HG02943 (cell line): Measurements from ENCODE around the gene MASTL.
"Not testable (repeated sequence)": the region's sequence is repeated elsewhere in the genome, so short reads cannot be mapped to it uniquely, and the experiment has no call there.

Source experiments
- ATAC-seq: cut with Tn5 transposase; IDR thresholded peaks from one replicate; pipeline ENCODE4 v1.9.1; 2021; ENCODE audit warnings: mild to moderate bottlenecking, low read depth, moderate library complexity; ENCODE audit not compliant: unreplicated experiment

The MASTL gene

GRCh38 chr10:27155066-27155754 is at the start of gene MASTL:
MASTL (plus strand) TSS chr10:27155352; CDS start chr10:27155427, 75 bp downstream.
- ATAC-seq = peak; percentile 76

GRCh38 chr10:27108165-27108564 is 47.0 kb upstream of the MASTL start:
- no peak for ATAC-seq

DNA sequence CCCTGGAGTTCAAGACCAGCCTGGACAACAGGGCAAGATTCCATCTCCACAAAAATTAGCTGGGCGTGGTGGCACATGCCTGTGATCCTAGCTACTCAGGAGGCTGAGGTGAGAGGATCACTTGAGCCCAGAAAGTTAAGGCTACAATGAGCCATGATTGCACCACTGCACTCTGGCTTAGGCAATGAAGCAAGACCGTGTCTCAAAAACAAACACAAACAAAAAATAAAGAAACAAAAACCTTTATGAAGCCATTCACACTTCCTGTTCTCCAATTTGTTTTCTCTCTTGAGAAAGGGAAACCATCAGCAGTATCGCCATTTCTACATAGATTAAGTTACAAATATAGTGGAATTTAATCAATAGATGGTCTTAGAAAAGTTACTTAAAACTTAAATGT is 20.8 kb upstream of the MASTL start:
- ATAC-seq = no peak

DNA sequence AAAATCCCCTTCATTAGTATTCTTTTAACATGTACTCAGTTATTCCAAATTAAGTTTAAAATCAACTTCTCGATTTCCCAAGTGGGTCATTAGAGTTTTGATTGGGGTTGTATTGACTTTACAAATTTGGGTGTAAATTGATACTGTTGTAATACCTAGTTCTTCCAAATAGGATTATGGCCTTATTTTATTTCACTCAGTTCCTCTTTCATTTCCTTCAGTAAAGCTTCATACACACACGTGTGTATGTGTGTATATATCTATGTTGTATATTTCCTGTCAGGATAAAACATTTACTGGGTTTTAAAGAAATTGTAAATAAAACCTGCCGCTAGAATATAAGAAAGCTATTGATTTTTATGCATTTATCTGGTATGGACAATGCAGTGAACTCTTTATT is 16.9 kb upstream of the MASTL start:
- no peak for ATAC-seq

DNA sequence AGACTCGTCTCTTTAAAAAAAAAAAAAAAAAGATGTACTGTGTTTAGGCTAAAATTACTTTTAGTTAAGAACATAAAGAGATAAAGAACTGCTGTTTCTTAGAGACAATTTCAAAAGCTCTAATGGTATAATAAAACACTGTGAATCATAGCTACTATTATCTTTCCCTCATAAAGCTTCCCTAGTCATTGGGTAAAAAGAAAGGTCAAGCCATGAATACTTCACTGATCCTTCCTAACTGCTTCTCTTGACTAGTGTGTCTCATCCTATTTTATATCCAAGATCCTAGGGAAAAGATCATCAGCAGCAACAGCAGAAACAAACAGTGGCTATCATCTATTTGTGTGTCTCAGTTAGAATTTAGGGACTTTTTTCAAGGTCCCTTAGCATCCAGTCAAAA is 11.5 kb upstream of the MASTL start:
- ATAC-seq = no peak

GRCh38 chr10:27145937-27146336 is 9.2 kb upstream of the MASTL start:
- no peak for ATAC-seq

DNA sequence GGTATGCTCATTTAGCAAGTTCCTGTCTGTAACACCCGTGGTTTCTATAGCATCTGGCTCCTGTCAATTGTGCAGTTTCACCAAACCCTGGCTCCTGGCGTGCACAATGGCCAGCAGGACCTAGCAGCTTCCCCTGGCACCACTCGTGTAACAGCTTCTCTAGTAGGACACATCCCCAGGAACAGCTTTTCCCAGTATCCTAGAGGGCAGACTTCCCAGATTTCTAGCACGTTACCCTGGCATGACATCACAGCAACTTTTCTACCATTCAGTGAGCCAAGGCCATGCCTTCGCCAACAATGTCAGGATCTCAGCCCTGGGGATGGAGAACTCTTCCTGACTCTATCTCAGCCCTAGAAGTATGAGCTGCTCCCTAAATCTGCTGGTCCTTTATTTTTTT is 7.5 kb upstream of the MASTL start:
- no peak for ATAC-seq

GRCh38 chr10:27150261-27150660 is 4.9 kb upstream of the MASTL start:
- ATAC-seq = no peak

- no peak for ATAC-seq
Measured at GRCh38 chr10:27152687-27153086, 2.5 kb upstream of the MASTL start.

- ATAC-seq = no peak
Measured at GRCh38 chr10:27153329-27153728, 1.8 kb upstream of the MASTL start.

DNA sequence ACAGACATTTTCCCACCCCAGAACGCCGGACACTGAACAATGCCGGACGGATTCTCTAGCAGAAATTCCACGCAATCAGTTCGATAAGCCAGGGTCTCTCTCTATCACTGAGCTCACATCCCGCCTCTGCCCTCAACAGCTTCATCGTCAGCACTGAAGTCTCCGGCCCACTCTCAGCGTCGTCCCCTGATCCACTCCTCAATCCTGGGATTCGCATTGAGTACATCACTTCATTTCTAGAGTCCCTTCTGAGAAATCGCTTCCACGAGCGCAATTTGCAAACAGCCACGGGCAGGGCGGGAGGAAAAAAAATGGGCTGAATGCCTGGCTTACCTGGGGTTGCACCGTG is 1.3 kb upstream of the MASTL start:
- peak; percentile 6 for ATAC-seq

DNA sequence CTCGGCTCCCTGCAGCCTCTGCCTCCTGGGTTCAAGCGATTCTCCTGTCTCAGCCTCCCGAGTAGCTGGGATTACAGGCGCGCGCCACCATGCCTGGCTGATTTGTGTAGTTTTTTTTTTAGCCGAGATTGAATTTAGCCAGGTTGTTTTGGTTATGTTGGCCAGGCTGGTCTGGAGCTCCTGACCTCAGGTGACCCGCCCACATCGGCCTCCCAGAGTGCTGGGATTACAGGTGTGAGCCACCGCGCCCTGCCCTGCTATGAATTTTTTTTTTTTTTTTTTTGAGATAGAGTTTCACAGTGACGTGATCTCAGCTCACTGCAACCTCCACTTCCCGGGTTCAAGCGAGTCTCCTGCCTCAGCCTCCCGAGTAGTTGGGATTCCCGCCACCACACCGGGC is 1.4 kb downstream of the MASTL start:
- ATAC-seq = not testable (repeated sequence)

DNA sequence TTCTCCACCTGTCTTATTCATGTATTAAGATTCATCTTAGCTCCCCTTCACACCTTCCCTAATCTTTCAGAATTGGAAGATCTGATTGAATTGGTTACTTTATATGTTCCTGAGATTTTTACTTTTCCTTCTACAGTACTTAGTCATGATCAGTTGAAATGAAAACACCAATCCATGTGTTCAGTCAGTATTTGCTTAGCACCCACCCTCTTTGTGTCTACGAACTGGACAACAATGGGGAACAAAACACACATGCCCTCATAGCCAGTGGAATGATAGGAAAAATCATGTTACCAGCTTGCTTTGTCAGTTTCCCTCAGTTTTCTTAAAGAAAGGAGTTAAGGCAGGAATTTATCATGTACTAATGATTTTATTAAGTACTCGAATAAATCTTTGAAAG is 2.0 kb downstream of the MASTL start:
- no peak for ATAC-seq

DNA sequence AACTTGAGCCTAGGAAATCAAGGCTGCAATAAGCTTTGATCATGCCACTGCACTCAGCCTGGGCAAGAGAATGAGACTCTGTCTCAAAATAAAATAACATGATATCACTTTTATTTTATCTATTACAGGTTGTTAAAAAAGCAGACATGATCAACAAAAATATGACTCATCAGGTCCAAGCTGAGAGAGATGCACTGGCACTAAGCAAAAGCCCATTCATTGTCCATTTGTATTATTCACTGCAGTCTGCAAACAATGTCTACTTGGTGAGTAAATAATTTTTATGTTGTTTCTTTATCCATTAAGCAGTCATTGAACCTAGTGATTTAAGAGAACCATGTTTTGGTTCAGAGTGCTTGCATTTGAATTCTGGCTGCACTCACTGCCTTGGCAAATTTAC is 3.3 kb downstream of the MASTL start:
- no peak for ATAC-seq

DNA sequence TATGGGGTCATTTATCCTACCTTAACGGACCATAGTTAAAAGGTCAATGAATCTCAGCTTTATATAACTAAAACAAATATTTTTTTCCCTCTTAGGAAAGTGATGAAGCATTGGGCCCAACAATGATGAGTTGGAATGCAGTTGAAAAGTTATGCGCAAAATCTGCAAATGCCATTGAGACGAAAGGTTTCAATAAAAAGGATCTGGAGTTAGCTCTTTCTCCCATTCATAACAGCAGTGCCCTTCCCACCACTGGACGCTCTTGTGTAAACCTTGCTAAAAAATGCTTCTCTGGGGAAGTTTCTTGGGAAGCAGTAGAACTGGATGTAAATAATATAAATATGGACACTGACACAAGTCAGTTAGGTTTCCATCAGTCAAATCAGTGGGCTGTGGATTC is 14.7 kb downstream of the MASTL start:
- ATAC-seq = no peak

DNA sequence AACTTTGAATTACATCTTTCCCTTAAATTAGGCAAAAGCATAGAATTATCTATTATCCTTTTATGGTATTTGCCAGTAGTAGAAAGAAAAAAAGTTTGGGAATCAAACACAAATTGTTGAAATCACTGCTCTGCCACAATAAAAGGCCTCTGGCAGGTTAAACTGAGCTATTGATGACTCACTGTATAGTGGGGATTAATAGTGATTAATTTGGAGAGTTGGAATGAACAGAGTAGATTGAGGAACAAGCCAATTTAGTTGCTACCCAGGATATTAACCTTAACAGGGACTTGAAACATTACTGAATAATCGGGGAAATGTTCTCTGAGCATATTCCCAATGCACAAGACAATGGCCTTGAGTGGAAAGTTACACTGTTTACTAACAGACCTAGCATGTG is 33.1 kb downstream of the MASTL start:
- ATAC-seq = no peak

DNA sequence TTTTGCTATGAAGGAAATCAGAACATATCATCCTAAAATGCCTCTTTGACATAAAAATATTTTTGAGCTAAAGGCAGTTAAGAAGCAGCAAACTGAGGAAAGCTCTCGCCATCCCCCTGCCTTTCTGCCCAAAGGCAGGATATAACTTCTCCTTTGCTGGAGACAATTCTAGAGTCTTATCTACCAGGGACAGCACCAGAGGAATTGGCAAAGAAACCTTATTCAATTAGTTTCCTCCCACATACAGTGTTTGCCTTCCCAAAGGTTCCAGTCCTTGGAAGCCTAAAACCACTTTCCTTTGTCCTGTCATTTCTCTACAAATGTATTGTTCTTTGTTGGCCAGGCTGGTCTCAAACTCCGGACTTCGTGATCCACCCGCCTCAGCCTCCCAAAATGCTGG is 33.7 kb downstream of the MASTL start:
- ATAC-seq = no peak

DNA sequence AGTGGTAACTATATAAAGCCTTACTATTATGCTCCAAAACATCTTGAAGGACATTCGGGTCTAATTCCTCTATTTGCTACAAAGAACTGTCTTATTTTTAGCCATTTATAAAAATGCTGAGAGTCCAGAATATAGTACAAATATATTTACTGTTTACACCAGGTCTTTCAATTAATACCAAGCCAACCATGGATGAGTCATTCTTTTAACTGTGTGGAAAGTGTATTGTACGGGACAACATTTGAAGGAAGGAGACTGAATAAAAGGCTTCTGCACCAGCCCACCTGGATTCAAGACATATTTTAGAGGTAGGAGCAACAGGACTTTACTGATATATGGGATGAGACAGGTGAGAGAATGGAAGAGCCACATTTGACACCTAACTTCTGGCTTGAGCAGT is 35.4 kb downstream of the MASTL start:
- no peak for ATAC-seq

- ATAC-seq = no peak
Measured at GRCh38 chr10:27192284-27192683, 37.1 kb downstream of the MASTL start.

DNA sequence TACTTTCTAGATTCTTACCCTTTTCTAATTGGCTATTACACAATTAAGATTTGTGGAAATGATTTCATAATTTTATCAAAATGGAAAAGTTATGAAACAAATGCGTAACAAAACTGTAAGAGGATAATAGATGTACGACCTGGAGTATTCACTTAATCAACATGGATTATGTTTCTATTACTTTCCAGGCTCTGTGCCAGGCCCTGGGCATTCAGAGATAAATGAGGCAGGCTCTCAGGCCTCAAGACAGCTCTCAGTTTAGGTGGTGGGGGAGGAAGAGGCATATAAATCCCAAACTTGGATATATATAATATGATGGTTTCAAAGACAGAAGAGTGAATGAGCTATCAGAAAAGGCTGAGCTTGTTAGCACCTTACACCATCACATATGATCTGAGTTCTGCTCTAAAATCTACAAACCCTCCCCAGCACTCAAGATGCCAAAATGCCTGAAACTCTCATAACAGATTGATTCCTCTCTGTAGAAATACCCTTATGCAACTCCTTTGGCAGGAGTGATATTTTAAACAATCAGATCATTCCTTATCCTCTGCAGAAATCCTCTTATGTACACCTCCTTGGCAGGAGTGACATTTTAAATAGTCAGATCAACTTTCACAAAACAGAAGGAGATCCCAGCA is 42.9 kb downstream of the MASTL start:
- no peak for ATAC-seq

DNA sequence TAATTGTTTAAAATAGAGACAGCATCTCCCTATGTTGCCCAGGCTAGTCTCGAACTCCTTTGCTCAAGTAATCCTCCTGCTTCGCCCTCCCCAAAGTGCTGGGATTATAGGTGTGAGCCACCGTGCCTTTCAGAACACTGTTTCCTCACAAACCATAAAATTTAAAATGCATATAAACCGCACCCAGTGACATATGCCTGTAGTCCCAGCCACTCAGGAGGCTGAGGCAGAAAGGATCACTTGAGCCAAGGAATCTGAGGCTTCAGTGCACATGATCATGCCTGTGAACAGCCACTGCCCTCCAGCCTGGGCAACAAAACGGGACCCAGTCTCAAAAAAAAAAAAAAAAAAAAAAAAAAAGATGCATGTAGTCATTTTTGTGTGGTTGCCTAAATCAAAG is 48.7 kb downstream of the MASTL start:
- ATAC-seq = no peak

- ATAC-seq = no peak
Measured at GRCh38 chr10:27207350-27207749, 52.2 kb downstream of the MASTL start.

DNA sequence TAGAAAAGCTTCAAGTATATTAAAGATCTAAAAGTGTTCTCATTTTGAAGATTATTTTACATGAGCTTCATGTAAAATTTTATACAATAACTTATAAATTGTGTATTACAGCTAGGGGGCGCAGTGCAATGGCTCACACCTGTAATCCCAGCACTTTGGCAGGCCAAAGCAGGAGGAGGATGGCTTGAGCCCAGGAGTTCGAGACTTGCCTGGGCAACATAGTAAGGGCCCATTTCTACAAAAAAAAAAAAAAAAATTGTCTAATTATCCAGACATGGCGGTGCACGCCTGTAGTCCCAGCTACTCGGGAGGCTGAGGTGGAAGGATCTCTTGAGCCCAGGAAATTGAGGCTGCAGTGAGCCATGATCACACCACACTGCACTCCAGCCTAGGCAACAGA is 68.8 kb downstream of the MASTL start:
- no peak for ATAC-seq
